HUES64 (cell line): Measurements from ENCODE around the gene DIP2A.

Experiments used
- H3K27ac ChIP-seq: 2 replicates; pipeline ENCODE4 v1.7.0; 2013; ENCODE audit warnings: low read depth, low read length, inconsistent platforms
- H3K27me3 ChIP-seq: 2 replicates; pipeline ENCODE4 v1.6.1; 2013; ENCODE audit warnings: mild to moderate bottlenecking, low read length; ENCODE audit not compliant: insufficient read depth
- H3K36me3 ChIP-seq: 2 replicates; pipeline ENCODE4 v1.6.1; 2013; ENCODE audit warnings: mild to moderate bottlenecking, low read length; ENCODE audit not compliant: insufficient read depth
- H3K4me1 ChIP-seq: 2 replicates; pipeline ENCODE4 v1.6.1; 2013; ENCODE audit warnings: mild to moderate bottlenecking, low read length, moderate library complexity; ENCODE audit not compliant: insufficient read depth
- H3K4me3 ChIP-seq: 2 replicates; pipeline ENCODE4 v1.5.1; 2013; ENCODE audit warnings: mild to moderate bottlenecking, low read length, moderate library complexity
- H3K9ac ChIP-seq: 2 replicates; pipeline ENCODE4 v1.6.1; 2013; ENCODE audit warnings: mild to moderate bottlenecking, low read depth, low read length
- H3K9me3 ChIP-seq: 2 replicates; pipeline ENCODE4 v1.6.1; 2013; ENCODE audit warnings: low read depth, low read length; ENCODE audit not compliant: insufficient read depth
- WGBS: fragments of 150-250, 120-280 bp; methylation state at CpG from one replicate; pipeline ENCODE4 v1.1.7; 2013; ENCODE audit warnings: missing lambda C conversion rate; 5-methylcytosine and 5-hydroxymethylcytosine counted together

The DIP2A gene

GRCh38 chr21:46468108-46468774 is 9.6 kb downstream of the DIP2A start:
- Histone ChIP-seq H3K36me3 (peaks cover 21% of the 10 kb centered on the region), H3K9ac (no peak overlapping the region), H3K27me3 (no peaks in the 10 kb centered on the region), H3K9me3 (no peaks in the 10 kb centered on the region), H3K4me1 (no peaks in the 10 kb centered on the region), H3K4me3 (no peak overlapping the region), H3K27ac (no peak overlapping the region)
- WGBS, result 95% methylated on average over 3 of the region's 6 CpGs

- Histone ChIP-seq H3K9me3 (no peaks in the 10 kb centered on the region), H3K4me1 (no peaks in the 10 kb centered on the region), H3K27ac (no peak overlapping the region), H3K36me3 (peaks cover 19% of the 10 kb centered on the region), H3K9ac (no peak overlapping the region), H3K27me3 (no peaks in the 10 kb centered on the region), H3K4me3 (no peak overlapping the region)
- WGBS, result 93% methylated on average over 3 of the region's 3 CpGs
Observed at GRCh38 chr21:46469275-46469674, 10.6 kb downstream of the DIP2A start.

GRCh38 chr21:46471514-46471913 is 12.8 kb downstream of the DIP2A start:
- H3K9me3 ChIP-seq, result no peaks in the 10 kb centered on the region
- H3K9ac ChIP-seq, result no peak overlapping the region
- 100% methylated on average over 1 of the region's 1 CpG for WGBS
- H3K27me3 ChIP-seq, result no peaks in the 10 kb centered on the region
- H3K27ac ChIP-seq, result no peak overlapping the region
- no peak overlapping the region for H3K4me3 ChIP-seq
- H3K4me1 ChIP-seq, result no peaks in the 10 kb centered on the region
- H3K36me3 ChIP-seq, result peaks cover 6% of the 10 kb centered on the region

- H3K27me3 ChIP-seq, result no peaks in the 10 kb centered on the region
- no peaks in the 10 kb centered on the region for H3K4me1 ChIP-seq
- no peak overlapping the region for H3K9ac ChIP-seq
- no peak overlapping the region for H3K4me3 ChIP-seq
- 92% methylated on average over 6 of the region's 6 CpGs for WGBS
- H3K9me3 ChIP-seq, result no peaks in the 10 kb centered on the region
- no peak overlapping the region for H3K27ac ChIP-seq
- peaks cover 6% of the 10 kb centered on the region for H3K36me3 ChIP-seq
Observed at GRCh38 chr21:46472246-46472645, 13.6 kb downstream of the DIP2A start.

- no peak overlapping the region for H3K27ac ChIP-seq
- H3K9ac ChIP-seq, result no peak overlapping the region
- peaks cover 5% of the 10 kb centered on the region for H3K36me3 ChIP-seq
- H3K9me3 ChIP-seq, result no peaks in the 10 kb centered on the region
- no peak overlapping the region for H3K4me3 ChIP-seq
- no peaks in the 10 kb centered on the region for H3K4me1 ChIP-seq
- H3K27me3 ChIP-seq, result no peaks in the 10 kb centered on the region
- 96% methylated on average over 2 of the region's 2 CpGs for WGBS
Observed at GRCh38 chr21:46474382-46474781, 15.7 kb downstream of the DIP2A start.

GRCh38 chr21:46475296-46475695 is 16.6 kb downstream of the DIP2A start:
- no peak overlapping the region for H3K27ac ChIP-seq
- no peaks in the 10 kb centered on the region for H3K27me3 ChIP-seq
- peaks cover 2% of the 10 kb centered on the region; the same call in 1 of the 2 replicates for H3K36me3 ChIP-seq
- H3K4me3 ChIP-seq, result no peak overlapping the region
- H3K4me1 ChIP-seq, result no peaks in the 10 kb centered on the region
- WGBS, result no CpG with 5 or more reads among the region's 1 CpG
- H3K9ac ChIP-seq, result no peak overlapping the region
- no peaks in the 10 kb centered on the region for H3K9me3 ChIP-seq

- Histone ChIP-seq H3K4me3 (no peak overlapping the region), H3K27me3 (no peaks in the 10 kb centered on the region), H3K9me3 (no peaks in the 10 kb centered on the region), H3K36me3 (peaks cover 2% of the 10 kb centered on the region), H3K9ac (no peak overlapping the region), H3K27ac (no peak overlapping the region), H3K4me1 (no peaks in the 10 kb centered on the region)
- WGBS, result 97% methylated on average over 7 of the region's 7 CpGs
Observed at GRCh38 chr21:46477765-46478164, 19.1 kb downstream of the DIP2A start.

GRCh38 chr21:46478910-46479309 is 20.2 kb downstream of the DIP2A start:
- H3K36me3 ChIP-seq, result peaks cover 2% of the 10 kb centered on the region
- no peak overlapping the region for H3K9ac ChIP-seq
- no peaks in the 10 kb centered on the region for H3K4me1 ChIP-seq
- H3K27ac ChIP-seq, result no peak overlapping the region
- WGBS, result 96% methylated on average over 2 of the region's 2 CpGs
- no peaks in the 10 kb centered on the region for H3K9me3 ChIP-seq
- no peak overlapping the region for H3K4me3 ChIP-seq
- no peaks in the 10 kb centered on the region for H3K27me3 ChIP-seq

- no peaks in the 10 kb centered on the region for H3K4me1 ChIP-seq
- no peaks in the 10 kb centered on the region for H3K27me3 ChIP-seq
- no peaks in the 10 kb centered on the region for H3K9me3 ChIP-seq
- H3K4me3 ChIP-seq, result no peak overlapping the region
- H3K27ac ChIP-seq, result no peak overlapping the region
- no peak overlapping the region; the same call in 1 of the 2 replicates for H3K9ac ChIP-seq
- H3K36me3 ChIP-seq, result peaks cover 6% of the 10 kb centered on the region
- 97% methylated on average over 5 of the region's 5 CpGs for WGBS
Observed at GRCh38 chr21:46480466-46480865, 21.8 kb downstream of the DIP2A start.

GRCh38 chr21:46482225-46482845 is 23.6 kb downstream of the DIP2A start:
- peaks cover 18% of the 10 kb centered on the region for H3K36me3 ChIP-seq
- H3K4me3 ChIP-seq, result no peak overlapping the region
- no peak overlapping the region for H3K9ac ChIP-seq
- H3K27ac ChIP-seq, result no peak overlapping the region
- WGBS, result 96% methylated on average over 5 of the region's 6 CpGs
- no peaks in the 10 kb centered on the region for H3K4me1 ChIP-seq
- no peaks in the 10 kb centered on the region for H3K9me3 ChIP-seq
- no peaks in the 10 kb centered on the region for H3K27me3 ChIP-seq

- H3K4me3 ChIP-seq, result no peak overlapping the region
- no peaks in the 10 kb centered on the region for H3K4me1 ChIP-seq
- H3K9me3 ChIP-seq, result no peaks in the 10 kb centered on the region
- H3K27me3 ChIP-seq, result no peaks in the 10 kb centered on the region
- H3K36me3 ChIP-seq, result peaks cover 21% of the 10 kb centered on the region
- WGBS, result 90% methylated on average over 1 of the region's 2 CpGs
- H3K9ac ChIP-seq, result no peak overlapping the region
- H3K27ac ChIP-seq, result no peak overlapping the region
Observed at GRCh38 chr21:46482846-46483231, 24.1 kb downstream of the DIP2A start.
